Ovary (tissue), 9 donors: ENCODE data around the gene RYR1. TPM values are rescaled to one million over a fixed set of nuclear protein-coding genes. Genes with fewer than 3 reads are reported as not detected.
A peak's percentile ranks its signal among the peaks of the same experiment; 100 is the strongest.

Experiments used
- DNase-seq, 5 donors: peaks; one replicate each; pipeline ENCODE4 v3.0.0-alpha.2; 2019 to 2020
- H3K27ac ChIP-seq, 2 donors: fragments of 200-600 bp; one replicate each; pipeline versions ENCODE4 v1.5.1 to v1.8.0; 2019 to 2022
- H3K27me3 ChIP-seq: fragments of 200-600 bp; one replicate; pipeline ENCODE4 v1.8.0; 2022
- H3K36me3 ChIP-seq: fragments of 200-600 bp; sonication (generic); one replicate; pipeline ENCODE4 v1.5.1; 2019
- H3K4me1 ChIP-seq: one replicate; pipeline ENCODE4 v1.8.1; 2013; ENCODE audit warnings: mild to moderate bottlenecking, moderate library complexity; ENCODE audit not compliant: insufficient read depth
- H3K4me3 ChIP-seq: fragments of 200-600 bp; sonication (generic); one replicate; pipeline ENCODE4 v1.5.1; 2017
- H3K9me3 ChIP-seq, 2 donors: fragments of 200-600 bp in 1 of 2; sonication (generic) in 1 of 2; one replicate each; pipeline versions ENCODE4 v1.5.1 to v1.8.1; 2013 to 2019; ENCODE audit warnings: mild to moderate bottlenecking in 1 of 2, moderate library complexity in 1 of 2
- EP300 ChIP-seq: sonication (generic); formaldehyde crosslinking; IDR thresholded peaks from one replicate; pipeline ENCODE4 v1.6.1; 2017; ENCODE audit warnings: antibody characterized with exemption
- POLR2A ChIP-seq: fragments of 450-650 bp; IDR thresholded peaks from one replicate; pipeline ENCODE4 v1.6.1; 2017; ENCODE audit warnings: antibody characterized with exemption, mild to moderate bottlenecking, moderate library complexity
- WGBS, 3 donors: extraction: QIAGEN DNeasy Blood & Tissue Kit in 1 of 3; methylation state at CpG; one replicate each; pipeline versions ENCODE4 v1.1.5 to v1.1.7; 2013 to 2017; 5-methylcytosine and 5-hydroxymethylcytosine counted together
- intact Hi-C, 4 donors: fragments of 100-400 bp; cut with DNase I; formaldehyde crosslinking; loops; one replicate each; pipeline versions ENCODE4 v1.11.0 to v1.15.1; 2022 to 2023
- polyA plus RNA-seq, 2 donors: library from polyadenylated mRNA; stranded (reverse); fragments of 200-250 nt in 1 of 2; fragments of 350-450 nt in 1 of 2; fragmentation: Illumina TruSeq in 1 of 2; extraction: RNeasy Lipid Tissue Mini Kit (QIAGEN cat#74804) in 1 of 2; gene quantifications; one replicate each; pipeline ENCODE4 v1.2.3, GENCODE V29; 2013 to 2014
- total RNA-seq, 7 donors: library from RNA; depleted of rRNA in 2 of 7; stranded (reverse); fragments of >200 nt in 2 of 7; fragmentation: NEBNext Ultra II Directional in 3 of 7; extraction: Animal tissue kit (Norgen Biotek cat#: 25700) in 3 of 7; gene quantifications; one replicate each; pipeline versions ENCODE4 v1.1.0 to v1.2.4, GENCODE V29; 2016 to 2023
- TF ChIP-seq, protein P1 (sequence below), 3 donors: fragments of 450-650 bp in 2 of 3; fragments of 200-600 bp in 1 of 3; IDR thresholded peaks; one replicate each; pipeline versions ENCODE4 v1.5.1 to v1.8.0; 2016 to 2022; ENCODE audit warnings: antibody characterized with exemption in 3 of 3, mild to moderate bottlenecking in 1 of 3
- donor health status: DM: no; HTN: no; CAD: no; lungs with moderate emphysema.
- donor health status: DM: no; HTN: no; CAD: no.
- donor health status: Bipolar disorder and iron deficiency.
- donor health status: DM: yes; HTN: yes; CAD: no.
- donor health status: DM: no; HTN: no; CAD: no.
- donor health status: DM: yes; HTN: yes; CAD: no.

The RYR1 gene
- total and polyA plus RNA-seq, 9 donors = 0.57 to 2.6 (median 1.0) TPM

DNA sequence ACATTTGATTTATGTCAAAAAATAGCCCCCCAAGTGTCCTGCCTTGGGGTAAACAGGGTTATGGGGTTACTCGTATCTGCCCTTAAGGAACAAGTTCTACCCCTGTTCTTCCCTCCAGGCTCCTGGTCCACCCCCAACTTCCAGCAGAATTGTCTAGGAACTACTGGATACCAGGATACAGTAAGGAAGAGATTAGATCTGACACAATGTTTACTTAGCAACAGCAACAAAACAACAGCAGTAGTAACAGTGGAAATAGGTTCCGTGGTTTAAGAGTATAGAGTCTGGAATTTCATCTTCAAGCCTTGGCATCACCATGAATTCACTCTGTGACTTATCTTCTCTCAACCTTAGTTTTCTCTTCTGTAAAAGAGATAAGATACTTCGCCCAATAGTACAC, 32.3 kb upstream of the RYR1 start:
- no peaks in the 10 kb centered on the region for H3K36me3 ChIP-seq
- H3K9me3 ChIP-seq = no peaks in the 10 kb centered on the region
- WGBS, 3 donors = 65 to 77% (median 71%) methylated on average over 3 of the region's 3 CpGs
- no peak for DNase-seq
- no peaks in the 10 kb centered on the region for H3K4me1 ChIP-seq
- TF ChIP-seq, protein P1, sequence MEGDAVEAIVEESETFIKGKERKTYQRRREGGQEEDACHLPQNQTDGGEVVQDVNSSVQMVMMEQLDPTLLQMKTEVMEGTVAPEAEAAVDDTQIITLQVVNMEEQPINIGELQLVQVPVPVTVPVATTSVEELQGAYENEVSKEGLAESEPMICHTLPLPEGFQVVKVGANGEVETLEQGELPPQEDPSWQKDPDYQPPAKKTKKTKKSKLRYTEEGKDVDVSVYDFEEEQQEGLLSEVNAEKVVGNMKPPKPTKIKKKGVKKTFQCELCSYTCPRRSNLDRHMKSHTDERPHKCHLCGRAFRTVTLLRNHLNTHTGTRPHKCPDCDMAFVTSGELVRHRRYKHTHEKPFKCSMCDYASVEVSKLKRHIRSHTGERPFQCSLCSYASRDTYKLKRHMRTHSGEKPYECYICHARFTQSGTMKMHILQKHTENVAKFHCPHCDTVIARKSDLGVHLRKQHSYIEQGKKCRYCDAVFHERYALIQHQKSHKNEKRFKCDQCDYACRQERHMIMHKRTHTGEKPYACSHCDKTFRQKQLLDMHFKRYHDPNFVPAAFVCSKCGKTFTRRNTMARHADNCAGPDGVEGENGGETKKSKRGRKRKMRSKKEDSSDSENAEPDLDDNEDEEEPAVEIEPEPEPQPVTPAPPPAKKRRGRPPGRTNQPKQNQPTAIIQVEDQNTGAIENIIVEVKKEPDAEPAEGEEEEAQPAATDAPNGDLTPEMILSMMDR (IDR thresholded peaks at IDR 0.05) = no peak
- TF ChIP-seq POLR2A (no peak), EP300 (no peak)
- H3K27ac ChIP-seq = no peak overlapping the region
- H3K4me3 ChIP-seq = no peak overlapping the region
- H3K27me3 ChIP-seq = no peaks in the 10 kb centered on the region
- intact Hi-C loops = loop anchor here in 3 of 4 donors (2.0 to 10.0 kb wide), 6 partner anchors 14 to 531 kb away; partner anchors contain the start of genes CCER2 (in 1 of the 3), MRPS12 (in 1 of the 3) and SARS2 (in 1 of the 3)

DNA sequence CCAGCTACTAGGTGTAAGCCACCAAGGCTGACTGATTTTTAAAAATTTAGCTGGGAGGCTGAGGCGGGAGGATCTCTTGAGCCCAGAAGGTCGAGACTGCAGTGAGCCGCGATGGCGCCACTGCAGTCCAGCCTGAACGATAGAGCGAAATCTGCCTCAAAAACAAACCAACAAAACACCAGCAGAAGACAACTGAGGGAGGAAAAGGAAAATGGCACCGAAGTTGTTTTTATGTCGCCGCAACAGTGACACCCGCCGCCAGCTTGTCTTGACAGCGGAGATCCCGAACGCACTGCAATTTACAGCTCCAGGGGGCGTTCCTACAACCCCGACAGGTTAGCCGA, 30.9 kb upstream of the RYR1 start:
- no peaks in the 10 kb centered on the region for H3K27me3 ChIP-seq
- TF ChIP-seq, protein P1 (IDR thresholded peaks at IDR 0.05) = no peak
- TF ChIP-seq POLR2A (no peak), EP300 (no peak)
- peak overlapping the region; percentile 82 for H3K4me3 ChIP-seq
- H3K36me3 ChIP-seq = no peaks in the 10 kb centered on the region
- H3K9me3 ChIP-seq = no peaks in the 10 kb centered on the region
- no peak overlapping the region for H3K27ac ChIP-seq
- no peaks in the 10 kb centered on the region for H3K4me1 ChIP-seq
- DNase-seq = no peak
- WGBS, 3 donors = 1 to 3% (median 2%) methylated on average over 18 of the region's 18 CpGs
- intact Hi-C loops = loop anchor here in 3 of 4 donors (5.0 to 10.0 kb wide), 5 partner anchors 222 to 530 kb away; partner anchors contain the start of genes CCER2 (in 1 of the 3), MRPS12 (in 1 of the 3) and SARS2 (in 1 of the 3)

DNA sequence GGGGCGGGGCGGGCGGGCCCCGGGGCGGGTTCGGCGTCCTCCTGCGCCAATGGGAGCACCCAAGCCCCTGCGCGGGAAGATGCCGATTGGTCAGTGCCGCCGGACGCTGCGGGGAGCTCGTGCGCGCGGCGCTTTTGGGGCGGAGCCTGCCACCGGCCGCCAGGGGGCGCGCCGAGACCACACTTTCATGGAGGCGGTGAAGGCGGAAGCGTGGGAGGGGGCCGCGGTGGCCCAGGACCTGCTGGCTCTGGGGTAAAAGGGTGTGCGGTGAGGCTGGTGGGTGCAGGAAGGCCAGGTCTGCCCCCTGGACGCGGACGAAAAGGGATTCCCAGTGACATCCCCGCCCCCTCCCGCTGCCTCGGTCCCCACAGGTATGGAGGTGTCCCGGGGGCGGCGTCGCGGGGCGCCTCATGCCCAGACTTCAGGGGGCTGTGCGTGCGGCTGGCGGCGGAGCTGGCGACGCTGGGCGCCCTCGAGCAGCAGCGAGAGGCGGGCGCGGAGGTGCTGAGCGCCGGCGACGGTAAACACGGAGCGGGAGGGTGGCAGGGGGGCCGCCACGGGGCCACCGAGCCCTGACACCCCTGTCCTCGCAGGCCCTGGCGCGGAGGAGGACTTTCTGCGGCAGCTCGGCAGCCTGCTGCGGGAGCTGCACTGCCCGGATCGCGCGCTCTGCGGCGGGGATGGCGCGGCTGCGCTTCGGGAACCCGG, 30.4 kb upstream of the RYR1 start, which contains the start of gene FAM98C:
Gene FAM98C, plus strand, starts transcription at position 127 of the 708 bp plus-strand sequence. Its CDS starts 61 bp downstream, at position 188.
- Histone ChIP-seq H3K36me3 (no peaks in the 10 kb centered on the region), H3K27ac (peak within 1 kb of the TSS in 1 of 2 donors; percentile 55), H3K4me3 (peak within 1 kb of the TSS; percentile 82), H3K27me3 (no peaks in the 10 kb centered on the region), H3K9me3 (no peaks in the 10 kb centered on the region), H3K4me1 (no peaks in the 10 kb centered on the region)
- DNase-seq = peak; percentile 95 to 99 (median 97)
- intact Hi-C loops = loop anchor here in 3 of 4 donors (5.0 to 10.0 kb wide), 5 partner anchors 222 to 529 kb away; partner anchors contain the start of genes CCER2 (in 1 of the 3), MRPS12 (in 1 of the 3) and SARS2 (in 1 of the 3)
- WGBS, 3 donors = 0 to 1% (median 0%) methylated on average over 42 to 82 of the region's 82 CpGs
- TF ChIP-seq, protein P1 (IDR thresholded peaks at IDR 0.05) = peak; percentile 98 to 100 (median 99)
- TF ChIP-seq EP300 (no peak), POLR2A (no peak)

DNA sequence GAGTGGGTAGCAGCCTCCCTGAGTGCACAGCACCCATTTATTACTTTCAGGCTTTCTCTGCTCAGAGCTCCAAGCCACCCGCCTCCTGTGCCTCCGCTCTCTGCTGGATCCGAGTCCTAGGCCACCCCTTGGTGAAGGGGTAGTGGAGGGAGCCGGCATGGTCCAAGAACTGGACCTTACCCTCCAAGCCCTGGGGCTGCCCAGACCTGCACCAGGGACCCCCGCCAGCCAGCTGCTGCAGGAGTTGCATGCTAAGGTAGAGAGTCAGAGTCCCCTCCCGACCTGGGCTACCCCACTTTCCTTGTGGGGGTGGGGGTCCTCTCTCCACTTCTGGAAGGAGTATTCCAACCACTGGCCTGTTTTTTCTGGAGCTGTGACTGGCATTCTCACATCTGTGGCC, 28.6 kb upstream of the RYR1 start:
- Histone ChIP-seq H3K4me1 (no peaks in the 10 kb centered on the region), H3K27ac (no peak overlapping the region), H3K27me3 (no peaks in the 10 kb centered on the region), H3K36me3 (no peaks in the 10 kb centered on the region), H3K4me3 (no peak overlapping the region), H3K9me3 (no peaks in the 10 kb centered on the region)
- no peak for DNase-seq
- intact Hi-C loops = loop anchor here in 3 of 4 donors (5.0 to 10.0 kb wide), 5 partner anchors 220 to 527 kb away; partner anchors contain the start of genes CCER2 (in 1 of the 3), MRPS12 (in 1 of the 3) and SARS2 (in 1 of the 3)
- TF ChIP-seq EP300 = no peak
- TF ChIP-seq, protein P1 (IDR thresholded peaks at IDR 0.05) = no peak
- no peak for TF ChIP-seq POLR2A
- WGBS, 3 donors = 83 to 94% (median 88%) methylated on average over 6 of the region's 6 CpGs
